Pons (tissue), 1 donor: ENCODE results near the gene TP63.

Experiments used
- DNase-seq: peaks from one replicate; pipeline ENCODE4 v3.0.0-alpha.2; 2016; ENCODE audit warnings: low spot score

Gene TP63

DNA sequence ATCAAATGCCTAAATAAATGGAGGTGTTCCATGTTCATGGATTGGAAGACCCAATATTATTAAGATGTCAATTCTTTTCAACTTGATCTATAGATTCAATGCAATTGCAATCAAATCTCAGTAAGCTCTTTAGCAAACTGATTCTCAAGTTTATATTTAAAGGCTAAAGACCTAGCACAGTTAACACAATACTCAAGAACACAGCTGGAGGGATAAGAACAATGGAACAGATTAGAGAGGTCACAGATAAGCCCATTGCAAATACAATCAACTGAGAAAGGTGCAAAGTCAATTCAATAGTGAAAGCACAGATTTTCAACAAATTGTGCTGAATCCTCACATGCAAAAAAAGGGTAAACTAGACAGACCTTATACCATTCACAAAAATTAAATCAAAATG lies 290.6 kb downstream of the TP63 start:
- no peak for DNase-seq

- DNase-seq: no peak
These were observed 297.0 kb downstream of the TP63 start for GRCh38 chr3:189927975-189928895.

DNA sequence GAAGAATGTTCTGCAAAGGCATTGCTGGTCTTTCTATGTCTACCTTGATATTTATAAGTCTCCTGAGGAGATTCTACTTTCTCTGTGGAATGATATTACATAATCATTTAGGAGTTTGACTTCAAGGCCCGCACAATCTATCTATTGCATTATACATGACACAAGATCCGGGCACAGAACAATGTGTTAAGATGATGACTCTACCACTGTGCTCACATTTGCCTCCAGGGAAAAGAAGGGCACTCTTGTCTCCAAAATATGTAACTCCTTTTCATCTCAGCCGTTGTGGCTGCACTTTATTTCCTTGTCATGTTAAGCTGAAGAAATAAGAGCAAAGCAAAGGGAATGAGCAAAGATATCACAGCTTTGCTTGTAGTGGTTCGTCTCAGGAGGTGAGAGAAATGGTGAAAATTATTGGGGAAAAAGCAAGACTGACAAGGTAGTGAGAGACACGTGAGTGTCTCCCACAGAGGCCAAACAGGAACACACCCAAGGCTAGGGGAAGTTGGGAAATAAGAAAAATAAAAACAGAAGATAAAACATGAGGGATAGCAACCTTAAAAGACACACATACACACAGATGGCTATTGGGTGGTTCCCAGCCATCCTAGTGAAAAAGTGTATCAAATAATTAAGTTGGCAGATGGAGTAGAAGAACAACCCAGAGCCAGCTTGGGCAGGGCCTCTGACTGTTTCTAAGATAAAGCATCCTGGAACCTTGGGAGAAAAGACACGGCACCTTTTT lies 305.2 kb downstream of the TP63 start:
- no peak for DNase-seq

GRCh38 chr3:189937302-189938127 lies 306.3 kb downstream of the TP63 start:
- no peak for DNase-seq

DNA sequence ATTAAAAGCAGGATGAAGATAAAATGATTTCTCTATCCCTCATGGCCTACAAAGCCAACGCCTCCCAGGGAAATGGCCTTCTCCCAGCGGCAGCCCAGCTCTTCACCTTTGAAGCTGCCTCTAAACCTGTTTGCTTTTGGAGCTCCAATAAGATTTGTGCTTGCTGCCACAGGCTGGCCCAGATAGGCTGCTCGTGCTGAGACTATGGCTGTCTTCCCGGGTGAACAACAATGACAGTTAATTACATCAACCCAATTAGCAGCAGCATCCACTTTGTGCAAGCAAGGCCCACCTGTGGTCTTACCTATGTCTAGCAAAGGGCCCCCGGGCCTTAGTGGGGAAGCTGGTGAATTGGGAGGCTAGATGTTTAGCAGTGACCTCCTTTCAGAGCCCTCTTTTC lies 309.9 kb downstream of the TP63 start:
- no peak for DNase-seq

DNA sequence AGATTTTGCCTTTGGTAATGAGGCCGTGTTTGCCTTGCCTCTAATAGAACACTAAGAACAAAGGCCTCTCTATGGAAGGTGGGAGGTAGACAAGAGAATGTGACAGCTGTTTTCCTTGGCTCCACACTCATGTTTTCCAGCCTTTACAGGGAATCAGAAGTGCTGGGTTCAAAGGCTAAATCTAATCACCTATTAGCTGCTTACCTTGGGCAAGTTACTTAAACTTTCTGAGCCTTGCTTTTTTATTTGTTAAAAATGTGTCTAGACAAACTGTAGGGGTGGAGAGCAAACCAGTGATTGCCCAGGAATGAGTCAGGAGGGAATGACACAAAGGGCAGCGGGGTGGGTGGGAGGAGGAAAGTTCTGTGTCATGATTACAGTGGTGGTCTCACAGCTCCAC lies 310.5 kb downstream of the TP63 start:
- DNase-seq: no peak

DNA sequence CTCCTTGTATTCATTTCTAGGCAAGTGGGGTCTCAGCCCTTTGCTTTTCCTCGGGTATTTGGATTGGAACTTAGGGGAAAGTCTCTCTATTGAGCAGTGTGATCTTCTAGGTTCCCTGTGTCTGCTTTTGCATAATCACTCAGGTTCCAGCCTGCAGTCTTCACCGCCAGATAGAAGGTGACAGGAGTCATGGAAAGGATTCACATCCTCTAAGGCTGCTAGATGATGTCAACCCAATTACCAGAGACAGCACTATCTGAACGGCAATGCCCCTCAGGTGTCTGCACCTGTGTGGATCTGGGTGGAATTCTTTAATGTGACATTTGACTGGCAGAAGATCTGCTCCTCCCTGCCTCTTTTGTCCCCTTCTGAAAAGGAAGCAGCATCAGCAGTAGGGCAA lies 311.8 kb downstream of the TP63 start:
- DNase-seq: no peak

DNA sequence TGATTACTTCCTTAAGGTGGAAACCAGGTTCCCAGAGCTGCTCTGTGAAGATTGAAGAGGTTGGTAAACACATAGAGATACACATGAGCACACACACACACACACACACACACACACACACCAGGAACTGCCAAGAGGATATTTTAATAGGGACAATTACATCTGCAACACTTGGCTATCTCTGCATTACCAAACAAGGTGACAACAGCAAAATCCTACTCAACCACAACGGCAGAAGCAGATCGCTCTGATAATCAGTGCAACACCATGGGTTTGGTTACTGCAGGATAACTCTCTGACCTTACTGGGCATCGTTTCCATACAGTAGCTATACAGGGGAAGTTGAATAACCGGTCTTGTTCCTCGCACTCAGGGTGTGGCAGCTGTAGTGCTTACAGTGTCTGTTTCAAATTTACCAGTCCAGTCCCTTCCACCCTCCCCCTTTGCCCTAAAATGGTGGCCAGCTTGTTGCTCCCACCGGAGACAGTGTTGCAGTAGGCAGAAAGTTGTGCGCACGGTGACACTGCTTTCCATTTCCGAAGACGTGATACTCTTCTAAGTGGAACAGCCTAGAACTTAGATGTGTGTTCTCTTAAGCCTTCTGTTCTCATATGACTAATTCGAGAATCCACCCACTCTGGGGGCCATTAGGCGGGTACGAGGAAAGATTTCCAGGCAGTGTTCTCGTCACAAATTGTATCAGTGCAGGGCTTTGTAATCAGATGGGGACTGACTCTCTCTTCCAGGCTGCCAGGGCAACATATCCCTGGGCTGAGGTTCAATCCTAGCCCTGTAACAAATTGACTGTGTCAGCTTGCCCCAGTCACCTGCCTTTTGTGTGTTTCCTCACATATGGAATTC lies 313.3 kb downstream of the TP63 start:
- no peak for DNase-seq

DNA sequence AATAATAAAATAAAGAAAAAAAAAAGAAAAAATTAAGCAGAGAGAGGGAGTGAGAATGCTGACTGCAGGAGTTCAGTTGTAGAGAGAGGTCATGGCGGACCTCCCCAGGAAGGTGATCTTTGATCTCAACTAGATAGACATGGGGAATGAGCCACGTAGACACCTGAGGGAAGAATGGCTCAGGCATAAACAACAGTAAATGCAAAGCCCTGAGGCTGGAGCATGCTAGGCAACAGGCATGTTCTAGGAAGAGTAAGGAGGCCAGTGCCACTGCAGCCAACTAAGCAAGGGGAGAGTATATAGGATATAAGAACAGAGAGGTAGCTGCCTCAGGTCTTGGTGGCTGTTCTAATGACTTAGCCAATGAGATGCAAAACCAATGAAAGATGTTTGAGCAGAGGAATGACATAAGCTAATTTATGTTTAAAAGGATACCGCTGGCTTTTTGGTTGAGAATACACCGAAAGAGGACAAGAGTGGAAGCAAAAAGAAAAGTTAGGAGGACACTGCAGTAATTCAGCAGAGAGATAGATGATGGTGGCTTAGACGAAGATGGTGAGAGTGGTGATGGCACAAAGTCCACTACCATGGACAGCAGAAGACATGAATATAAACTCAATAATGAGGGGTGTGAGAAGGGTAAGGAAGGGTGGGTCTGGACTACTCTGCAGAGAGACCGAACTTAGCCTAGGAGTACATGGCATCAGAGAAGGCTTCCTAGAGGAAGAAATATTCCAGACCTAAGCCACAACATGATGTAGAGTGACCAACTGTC lies 314.9 kb downstream of the TP63 start:
- no peak for DNase-seq
